ENCODE data around the gene OSBPL1A. TPM values are rescaled to one million over a fixed set of nuclear protein-coding genes. Genes with fewer than 3 reads are reported as not detected.
A peak's percentile ranks its signal among the peaks of the same experiment; 100 is the strongest.

Gene OSBPL1A
- total and polyA plus RNA-seq, 7 donors, result 15.2 to 110 (median 71.3) TPM

- intact Hi-C loops (cut with DNase I), result no loop called here
- Histone ChIP-seq H3K4me3 (no peak overlapping the region), H3K36me3 (no peaks in the 10 kb centered on the region), H3K4me1 (peaks cover 0 to 45% (median 24%) of the 10 kb centered on the region in 4 donors), H3K27me3 (no peaks in the 10 kb centered on the region), H3K9me3 (no peaks in the 10 kb centered on the region), H3K27ac (no peak overlapping the region)
- no peak for DNase-seq
- TF ChIP-seq EP300 (IDR thresholded peaks at IDR 0.05), result no peak
- no peak for TF ChIP-seq POLR2A (IDR thresholded peaks at IDR 0.05)
- WGBS, 2 donors, result 79 to 95% methylated on average over 6 of the region's 6 CpGs
These were observed 188.1 kb downstream of the OSBPL1A start for GRCh38 chr18:24209558-24209957.

DNA sequence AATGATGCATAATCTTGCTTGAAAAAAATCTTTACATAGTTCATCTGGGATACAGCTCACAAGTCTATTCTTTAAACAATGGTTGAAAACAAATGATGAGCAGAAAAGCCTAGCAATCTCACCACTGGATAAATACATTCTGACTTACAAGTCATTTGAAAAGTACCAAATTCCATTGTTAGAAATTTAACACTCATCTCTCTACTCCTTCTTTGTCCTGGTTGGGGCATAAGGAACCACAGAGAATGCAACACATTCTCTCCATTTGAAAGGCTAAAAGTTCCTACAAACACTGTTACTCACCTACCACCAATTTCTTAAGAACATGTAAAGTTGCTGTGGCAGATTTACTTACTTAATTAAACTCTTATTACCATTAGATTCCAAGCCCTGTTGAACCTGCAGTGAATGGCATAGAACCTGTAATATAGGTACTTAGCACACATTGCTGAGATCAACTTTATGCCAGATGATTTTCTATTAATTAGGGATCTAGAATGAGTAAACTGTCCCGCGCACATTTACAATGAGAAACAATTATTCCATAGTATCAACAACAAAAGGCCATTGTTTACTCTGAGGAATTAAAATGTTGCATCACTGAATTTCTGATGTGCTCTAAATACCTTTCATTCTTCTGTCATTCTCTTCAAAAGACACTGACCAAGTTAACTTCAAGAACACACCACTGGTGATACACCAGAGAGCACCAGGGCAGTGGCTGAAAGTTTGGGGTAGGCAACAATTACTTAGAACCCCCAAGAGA lies 189.2 kb downstream of the OSBPL1A start:
- H3K4me3 ChIP-seq, result no peak overlapping the region
- H3K27me3 ChIP-seq, result no peaks in the 10 kb centered on the region
- H3K27ac ChIP-seq, result no peak overlapping the region
- intact Hi-C loops (cut with DNase I), result no loop called here
- H3K9me3 ChIP-seq, result no peaks in the 10 kb centered on the region
- DNase-seq, result no peak
- TF ChIP-seq POLR2A (IDR thresholded peaks at IDR 0.05) (no peak), POLR2AphosphoS5 (IDR thresholded peaks at IDR 0.05) (no peak), EP300 (IDR thresholded peaks at IDR 0.05) (no peak)
- TF ChIP-seq, protein P1, sequence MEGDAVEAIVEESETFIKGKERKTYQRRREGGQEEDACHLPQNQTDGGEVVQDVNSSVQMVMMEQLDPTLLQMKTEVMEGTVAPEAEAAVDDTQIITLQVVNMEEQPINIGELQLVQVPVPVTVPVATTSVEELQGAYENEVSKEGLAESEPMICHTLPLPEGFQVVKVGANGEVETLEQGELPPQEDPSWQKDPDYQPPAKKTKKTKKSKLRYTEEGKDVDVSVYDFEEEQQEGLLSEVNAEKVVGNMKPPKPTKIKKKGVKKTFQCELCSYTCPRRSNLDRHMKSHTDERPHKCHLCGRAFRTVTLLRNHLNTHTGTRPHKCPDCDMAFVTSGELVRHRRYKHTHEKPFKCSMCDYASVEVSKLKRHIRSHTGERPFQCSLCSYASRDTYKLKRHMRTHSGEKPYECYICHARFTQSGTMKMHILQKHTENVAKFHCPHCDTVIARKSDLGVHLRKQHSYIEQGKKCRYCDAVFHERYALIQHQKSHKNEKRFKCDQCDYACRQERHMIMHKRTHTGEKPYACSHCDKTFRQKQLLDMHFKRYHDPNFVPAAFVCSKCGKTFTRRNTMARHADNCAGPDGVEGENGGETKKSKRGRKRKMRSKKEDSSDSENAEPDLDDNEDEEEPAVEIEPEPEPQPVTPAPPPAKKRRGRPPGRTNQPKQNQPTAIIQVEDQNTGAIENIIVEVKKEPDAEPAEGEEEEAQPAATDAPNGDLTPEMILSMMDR (IDR thresholded peaks at IDR 0.05), result no peak
- H3K36me3 ChIP-seq, result no peaks in the 10 kb centered on the region
- 39 to 71% methylated on average over 2 of the region's 2 CpGs for WGBS, 2 donors
- peaks cover 0 to 34% (median 14%) of the 10 kb centered on the region in 4 donors for H3K4me1 ChIP-seq

- H3K9me3 ChIP-seq, result no peaks in the 10 kb centered on the region
- peaks cover 0 to 34% (median 25%) of the 10 kb centered on the region in 4 donors for H3K4me1 ChIP-seq
- H3K27ac ChIP-seq, result no peak overlapping the region
- intact Hi-C loops (cut with DNase I), result no loop called here
- TF ChIP-seq POLR2A (IDR thresholded peaks at IDR 0.05) (no peak), EP300 (IDR thresholded peaks at IDR 0.05) (no peak), POLR2AphosphoS5 (IDR thresholded peaks at IDR 0.05) (no peak)
- TF ChIP-seq, protein P1 (IDR thresholded peaks at IDR 0.05), result no peak
- H3K27me3 ChIP-seq, result no peaks in the 10 kb centered on the region
- H3K4me3 ChIP-seq, result no peak overlapping the region
- WGBS, 2 donors, result 91 to 93% methylated on average over 3 of the region's 3 CpGs
- no peak for DNase-seq
- H3K36me3 ChIP-seq, result no peaks in the 10 kb centered on the region
These were observed 192.7 kb downstream of the OSBPL1A start for GRCh38 chr18:24204904-24205303.

DNA sequence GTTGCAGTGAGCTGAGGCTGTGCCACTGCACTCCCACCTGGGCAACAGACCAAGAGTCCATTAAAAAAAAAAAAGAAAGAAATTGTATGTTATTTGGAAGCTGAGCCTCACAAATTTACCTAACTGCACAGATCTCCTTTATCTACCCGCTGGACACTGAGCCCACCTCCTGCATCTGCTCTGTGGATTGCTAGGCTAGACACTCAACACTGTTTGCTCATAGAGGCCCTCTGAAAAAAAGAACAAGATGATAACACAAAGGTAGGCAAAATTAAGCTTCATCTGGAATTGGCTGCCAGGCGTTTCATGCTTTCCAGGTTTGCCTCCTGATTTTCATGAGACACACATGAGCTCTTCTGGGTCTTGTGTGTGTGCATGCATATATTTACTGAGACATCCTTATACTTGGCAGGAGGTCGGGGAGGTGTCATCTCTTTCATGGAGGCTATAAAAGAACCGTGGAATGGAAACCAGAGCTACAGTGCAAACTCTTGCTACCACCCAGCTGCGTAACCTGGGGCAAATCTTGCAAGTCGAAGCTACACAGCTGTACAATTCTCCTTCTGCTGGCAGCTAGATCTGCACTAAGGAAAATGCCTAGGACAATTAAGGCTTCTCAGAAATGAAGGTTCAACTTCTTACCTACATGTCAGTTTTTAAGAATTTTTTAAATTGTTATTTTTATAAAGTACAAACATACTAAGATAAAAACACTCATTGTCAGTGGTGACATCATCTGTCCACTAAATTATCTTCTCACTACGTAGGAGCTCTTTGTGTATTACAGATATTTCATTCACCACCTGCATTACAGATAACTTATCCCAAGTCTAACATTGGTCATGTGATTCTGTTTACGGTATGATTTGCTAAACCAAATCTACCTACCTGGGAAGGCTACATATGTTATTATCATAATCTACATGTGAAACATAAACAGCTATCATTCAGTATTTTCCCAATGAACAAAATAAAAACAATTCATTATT lies 195.6 kb downstream of the OSBPL1A start:
- intact Hi-C loops (cut with DNase I), result no loop called here
- H3K27me3 ChIP-seq, result no peaks in the 10 kb centered on the region

More for the DNA sequence above, 195.6 kb downstream of the OSBPL1A start:
- peaks cover 0 to 40% (median 28%) of the 10 kb centered on the region in 4 donors for H3K4me1 ChIP-seq
- H3K4me3 ChIP-seq, result no peak overlapping the region
- peak in 3 of 4 donors; percentile 46 to 75 (median 48) for TF ChIP-seq POLR2AphosphoS5 (IDR thresholded peaks at IDR 0.05)
- TF ChIP-seq, protein P1 (IDR thresholded peaks at IDR 0.05), result no peak
- peak overlapping the region in 2 of 4 donors; percentile 58 to 61 for H3K27ac ChIP-seq
- no peaks in the 10 kb centered on the region for H3K36me3 ChIP-seq
- WGBS, 2 donors, result 77 to 87% methylated on average over 8 of the region's 8 CpGs
- no peaks in the 10 kb centered on the region for H3K9me3 ChIP-seq
- DNase-seq, result no peak
